ENCODE results near the gene DNAI7. TPM values are rescaled to one million over a fixed set of nuclear protein-coding genes. Genes with fewer than 3 reads are reported as not detected.

Gene DNAI7, protein sequence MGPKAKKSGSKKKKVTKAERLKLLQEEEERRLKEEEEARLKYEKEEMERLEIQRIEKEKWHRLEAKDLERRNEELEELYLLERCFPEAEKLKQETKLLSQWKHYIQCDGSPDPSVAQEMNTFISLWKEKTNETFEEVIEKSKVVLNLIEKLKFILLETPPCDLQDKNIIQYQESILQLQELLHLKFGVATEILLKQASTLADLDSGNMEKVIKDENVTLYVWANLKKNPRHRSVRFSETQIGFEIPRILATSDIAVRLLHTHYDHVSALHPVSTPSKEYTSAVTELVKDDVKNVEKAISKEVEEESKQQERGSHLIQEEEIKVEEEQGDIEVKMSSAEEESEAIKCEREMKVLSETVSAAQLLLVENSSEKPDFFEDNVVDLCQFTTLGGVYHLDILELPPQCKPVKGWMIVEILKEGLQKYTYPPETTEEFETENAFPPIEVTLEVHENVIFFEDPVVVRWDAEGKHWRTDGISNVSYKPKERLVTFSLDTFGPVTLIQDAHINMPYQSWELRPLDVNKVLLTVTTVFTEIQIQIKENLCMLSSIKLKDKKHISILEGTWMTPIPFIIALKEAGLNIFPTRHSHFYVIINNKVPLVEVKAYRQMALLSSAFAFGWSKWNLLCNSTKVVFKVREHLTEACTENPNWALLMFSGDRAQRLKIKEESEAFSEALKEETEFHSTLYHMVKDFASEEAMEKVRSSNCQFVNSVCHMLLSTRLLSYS
- 1 to 10 TPM; 5.0 to 8.4 (median 7.1) TPM for polyA plus RNA-seq (ENCODE audit: insufficient read length in 4 of 4)

DNA sequence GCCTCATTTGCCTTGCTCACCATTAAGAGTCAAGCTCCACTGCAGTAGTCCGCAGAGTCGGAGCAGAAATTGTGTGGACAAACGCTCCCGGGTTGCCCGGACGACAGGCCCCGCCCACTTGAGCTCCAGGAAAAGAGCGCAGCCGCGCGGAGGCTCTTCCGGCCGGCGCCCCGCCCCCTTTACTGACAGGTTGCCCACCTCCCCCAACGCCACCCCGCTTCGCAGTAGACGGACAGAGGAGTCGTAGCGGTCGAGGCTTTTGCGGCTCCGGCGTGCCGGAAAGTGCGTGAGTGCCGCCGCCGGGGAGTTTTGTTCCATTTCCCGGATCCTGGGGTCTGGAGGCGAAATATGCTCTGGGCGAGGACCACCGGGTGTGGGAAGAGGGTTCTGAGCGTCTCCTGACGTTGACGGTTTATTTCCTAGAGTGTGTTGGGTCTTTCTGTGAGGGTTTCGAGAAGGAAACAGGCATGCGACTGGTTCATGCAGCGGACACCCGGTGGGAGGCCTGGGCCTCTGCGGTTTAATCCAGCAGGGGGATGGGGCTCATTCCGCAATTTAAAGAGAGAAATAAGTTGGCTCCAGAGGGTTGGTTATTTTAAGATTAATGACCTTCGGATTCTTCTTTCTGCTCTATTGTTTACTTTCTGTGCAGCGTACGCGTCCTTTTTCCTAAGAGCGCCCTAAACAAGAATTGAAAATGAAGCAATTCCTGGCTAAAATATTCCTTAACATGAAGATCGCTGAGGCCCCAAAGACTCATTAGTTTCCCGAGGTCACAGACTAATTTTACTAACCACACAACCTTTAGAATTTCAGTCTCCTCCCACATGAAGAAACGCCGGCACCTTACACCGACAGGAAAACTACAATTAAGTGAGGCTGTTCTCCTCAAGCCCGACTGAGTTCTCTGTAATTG is at the start of gene DNAI7, which contains the start of gene ETFRF1:
TSS of gene DNAI7 (minus strand) at position 105 of the 916 bp plus-strand sequence. CDS start at position 23, 82 bp downstream.
TSS of gene ETFRF1 (plus strand) at position 182 of the 916 bp plus-strand sequence. CDS start 8,720 bp downstream, outside the sequence.
- DNase-seq (ENCODE audit: low read depth in 4 of 4, low spot score in 2 of 4): peak; percentile 83 to 96 (median 92)

DNA sequence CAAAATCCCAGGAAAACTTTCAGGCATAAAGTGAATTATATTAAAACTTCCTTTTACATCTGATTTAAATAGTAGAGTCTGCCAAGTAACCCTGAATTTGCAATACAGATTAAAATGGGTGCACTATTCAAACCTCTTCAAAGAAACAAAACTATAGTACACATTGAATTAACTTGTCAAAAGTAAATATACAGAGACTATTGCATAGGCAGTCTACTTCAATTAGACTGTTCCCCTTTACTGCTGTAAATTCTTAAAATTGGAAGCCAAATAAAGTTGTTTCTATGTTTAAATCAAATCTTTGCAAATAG is 48.7 kb upstream of the DNAI7 start:
- no peak for DNase-seq (ENCODE audit: low read depth in 4 of 4, low spot score in 2 of 4)

DNA sequence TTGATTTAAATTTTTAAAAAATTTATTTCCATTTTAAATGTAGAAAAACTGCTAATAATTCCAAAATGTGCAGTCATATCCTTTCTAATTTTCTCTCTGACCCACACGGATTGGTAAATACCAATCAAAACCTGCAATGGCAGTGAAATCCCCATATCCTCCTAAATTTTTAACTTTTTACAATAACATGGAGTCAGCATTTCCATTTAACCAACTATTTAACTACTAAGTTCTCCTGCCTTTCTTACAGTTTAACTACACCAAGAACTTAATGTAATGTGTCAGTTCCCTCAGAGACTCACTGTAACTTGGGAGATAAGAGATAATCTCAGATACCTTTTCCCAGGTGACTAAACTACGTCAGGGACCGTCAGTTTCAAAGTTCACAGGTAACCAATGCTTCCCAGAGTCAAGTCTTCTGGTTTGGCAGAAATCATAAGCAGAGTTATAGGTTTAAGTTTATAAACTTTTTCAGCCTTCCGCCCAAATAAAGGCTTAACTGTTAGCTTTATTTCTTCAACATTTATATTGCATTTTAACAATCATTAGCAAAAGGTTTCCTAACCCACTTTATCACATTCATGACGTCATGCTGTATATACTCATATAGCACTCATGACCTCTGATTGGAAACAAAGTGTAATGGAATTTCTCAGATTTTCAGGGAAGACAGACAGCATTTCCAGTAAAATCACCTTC is 48.2 kb upstream of the DNAI7 start:
- DNase-seq (ENCODE audit: low read depth in 4 of 4, low spot score in 2 of 4): no peak

DNA sequence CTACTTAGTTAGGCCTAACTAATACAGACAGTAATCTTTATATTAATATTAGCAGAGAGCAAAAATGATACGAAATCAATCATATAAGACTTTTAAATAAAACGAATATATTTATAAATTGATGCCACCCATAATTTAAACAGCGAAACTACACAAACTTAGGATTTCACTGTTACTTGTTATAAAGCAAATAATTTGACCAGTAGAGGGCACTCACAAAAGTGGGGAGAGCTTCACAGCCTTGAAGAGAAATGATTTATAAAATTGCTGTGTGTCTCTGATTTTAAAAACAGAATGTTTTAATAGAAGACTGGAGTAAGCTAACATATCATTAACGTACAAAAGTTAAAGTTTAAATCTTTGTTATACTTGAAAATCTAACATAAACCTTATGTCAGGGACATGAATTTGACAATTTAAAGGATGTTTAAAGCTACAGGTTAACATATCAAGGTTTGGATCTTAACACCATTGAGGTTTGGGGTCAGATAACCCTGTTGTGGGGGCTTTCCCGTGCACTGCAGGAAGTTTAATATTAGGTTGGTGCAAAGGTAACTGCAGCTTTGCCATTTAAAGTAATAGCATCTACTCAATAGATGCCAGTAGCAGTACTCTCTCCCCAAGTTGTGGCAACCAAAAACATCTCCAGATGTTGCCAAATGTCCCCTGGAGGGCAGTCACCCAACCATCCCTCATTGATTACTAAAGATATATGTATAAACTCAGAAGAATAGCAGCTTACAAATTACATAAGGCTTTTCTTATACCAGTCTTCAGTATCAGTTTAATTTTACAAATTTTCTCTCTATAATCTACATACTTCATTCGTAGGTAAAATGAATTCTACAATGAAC is 46.4 kb upstream of the DNAI7 start:
- DNase-seq (ENCODE audit: low read depth in 4 of 4, low spot score in 2 of 4): peak in 1 of 4 donors; percentile 23

DNA sequence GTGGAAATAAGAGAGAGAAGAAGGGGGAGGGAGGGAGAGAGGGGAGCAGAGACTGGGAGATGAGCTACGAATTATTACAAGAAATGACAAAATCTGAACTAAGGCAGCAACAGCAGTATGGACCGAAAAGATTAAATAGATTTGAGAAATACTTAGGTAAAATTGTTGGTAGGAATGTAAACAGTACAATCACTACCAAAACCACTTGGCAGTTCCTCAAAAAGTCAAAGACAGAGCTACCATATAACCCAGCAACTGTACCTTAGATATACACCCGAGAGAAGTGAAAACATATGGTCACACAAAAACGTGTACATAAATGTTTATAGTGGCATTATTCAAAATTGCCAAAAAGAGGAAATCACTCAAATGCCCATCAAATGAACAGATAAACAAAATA is 41.7 kb upstream of the DNAI7 start:
- DNase-seq (ENCODE audit: low read depth in 4 of 4, low spot score in 2 of 4): no peak

DNA sequence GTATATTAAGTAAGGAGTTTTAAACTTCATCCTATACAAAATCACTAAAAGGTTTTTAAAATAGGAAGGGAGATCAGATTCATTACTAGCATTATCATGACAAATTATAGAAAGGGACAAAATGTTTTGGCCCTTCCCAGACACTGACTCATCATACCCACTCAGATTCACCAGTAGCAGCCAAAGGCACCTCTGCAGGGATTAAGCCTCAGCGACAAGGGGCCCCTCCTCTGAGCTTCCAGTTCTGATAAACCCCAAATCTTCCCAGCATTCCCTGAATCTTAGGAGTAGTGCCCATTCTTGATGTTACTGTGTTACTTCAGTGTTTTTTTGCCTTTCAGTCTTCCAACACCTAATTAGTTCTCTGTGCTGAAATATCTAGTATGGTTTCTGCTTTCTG is 41.2 kb upstream of the DNAI7 start:
- no peak for DNase-seq (ENCODE audit: low read depth in 4 of 4, low spot score in 2 of 4)

DNA sequence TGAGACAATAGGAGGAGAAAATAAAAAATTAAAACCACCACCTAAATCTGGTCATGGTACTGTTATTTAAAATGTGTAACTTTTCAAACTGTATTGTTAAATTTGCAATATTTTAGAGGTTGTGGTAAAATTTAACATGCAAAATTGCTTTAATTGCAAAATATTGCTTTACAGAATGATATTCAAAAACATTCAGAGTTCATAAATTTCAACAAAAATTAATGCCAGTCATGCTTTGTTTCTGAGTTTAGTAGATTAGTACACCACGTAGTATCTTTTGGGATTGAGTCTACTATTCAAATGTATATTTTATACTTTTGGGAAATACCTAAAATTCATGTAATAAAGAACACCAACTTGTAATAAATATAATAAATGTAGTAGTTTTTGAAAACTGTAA is 18.4 kb upstream of the DNAI7 start:
- DNase-seq (ENCODE audit: low read depth in 4 of 4, low spot score in 2 of 4): no peak

DNA sequence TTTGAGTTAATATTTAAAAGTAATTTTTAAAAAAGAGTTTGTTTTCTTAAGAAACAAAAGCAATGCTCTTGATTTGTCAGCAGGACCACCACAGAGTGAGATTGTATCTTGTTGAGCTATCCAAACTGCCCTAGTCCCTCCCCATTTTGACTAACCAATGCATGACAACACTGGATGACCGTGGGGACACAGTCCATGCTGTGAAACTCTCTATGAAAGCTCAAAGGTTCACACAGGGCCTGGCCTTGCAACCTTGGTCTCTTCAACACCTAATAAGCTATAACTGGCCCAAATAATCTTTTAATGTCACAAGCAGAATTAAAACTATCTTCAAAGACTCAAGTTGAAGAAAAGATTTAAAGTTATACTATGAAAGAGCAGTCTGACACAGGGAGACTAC is 13.6 kb upstream of the DNAI7 start:
- DNase-seq (ENCODE audit: low read depth in 4 of 4, low spot score in 2 of 4): no peak

DNA sequence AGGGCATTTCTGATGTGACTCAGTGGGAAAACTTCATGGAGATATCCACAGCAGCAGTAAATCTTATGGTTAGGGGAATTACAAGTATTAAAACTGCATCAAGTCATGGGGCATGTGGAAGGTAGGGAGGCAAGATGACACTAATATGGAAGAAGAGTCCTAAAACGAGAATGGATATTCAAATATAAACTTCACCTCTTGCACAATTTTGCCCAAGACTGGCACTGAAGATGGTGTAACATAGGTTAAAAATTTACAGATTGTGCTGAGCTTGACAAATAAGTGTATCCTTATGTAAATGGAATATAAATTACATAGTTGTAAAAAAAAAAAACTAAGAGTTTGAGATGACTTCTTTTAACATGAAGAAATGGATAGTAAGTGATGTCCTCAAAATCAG is 12.9 kb upstream of the DNAI7 start:
- no peak for DNase-seq (ENCODE audit: low read depth in 4 of 4, low spot score in 2 of 4)

DNA sequence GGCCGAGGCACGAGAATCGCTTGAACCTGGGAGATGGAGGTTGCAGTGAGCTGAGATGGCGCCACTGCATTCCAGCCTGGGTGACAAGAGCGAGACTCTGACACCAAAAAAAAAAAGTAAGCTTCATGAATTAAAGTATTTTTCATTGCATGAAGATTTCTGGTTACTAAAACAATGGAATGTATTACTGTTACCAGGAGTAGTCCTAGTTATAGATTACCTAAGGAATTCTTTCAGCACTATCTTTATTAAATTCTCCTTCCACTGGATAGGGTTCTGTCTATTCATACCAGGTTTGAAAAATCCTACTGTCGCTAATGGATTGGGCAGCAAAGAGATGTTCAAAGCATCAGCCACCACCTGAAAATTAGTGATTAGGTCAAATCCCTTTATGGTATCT is 12.5 kb upstream of the DNAI7 start:
- no peak for DNase-seq (ENCODE audit: low read depth in 4 of 4, low spot score in 2 of 4)

DNA sequence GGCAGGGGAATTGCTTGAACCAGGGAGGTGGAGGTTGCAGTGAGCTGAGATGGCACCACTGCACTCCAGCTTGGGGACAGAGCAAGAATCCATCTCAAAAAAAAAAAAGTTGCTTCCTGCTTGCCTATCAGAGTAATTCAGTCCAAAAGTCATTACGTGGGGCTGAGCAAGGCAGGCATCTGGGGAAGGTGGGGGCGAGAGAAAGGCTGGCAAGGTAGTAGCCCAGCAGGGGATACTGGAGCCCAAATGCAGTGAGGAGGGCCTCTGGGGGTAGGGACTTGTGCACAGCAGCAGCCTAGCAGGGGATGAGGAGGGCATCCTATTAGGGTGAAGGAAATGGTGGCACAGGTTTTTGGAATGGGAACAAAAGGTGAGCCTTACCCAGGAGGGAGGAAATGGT is 7.2 kb upstream of the DNAI7 start:
- no peak for DNase-seq (ENCODE audit: low read depth in 4 of 4, low spot score in 2 of 4)

DNA sequence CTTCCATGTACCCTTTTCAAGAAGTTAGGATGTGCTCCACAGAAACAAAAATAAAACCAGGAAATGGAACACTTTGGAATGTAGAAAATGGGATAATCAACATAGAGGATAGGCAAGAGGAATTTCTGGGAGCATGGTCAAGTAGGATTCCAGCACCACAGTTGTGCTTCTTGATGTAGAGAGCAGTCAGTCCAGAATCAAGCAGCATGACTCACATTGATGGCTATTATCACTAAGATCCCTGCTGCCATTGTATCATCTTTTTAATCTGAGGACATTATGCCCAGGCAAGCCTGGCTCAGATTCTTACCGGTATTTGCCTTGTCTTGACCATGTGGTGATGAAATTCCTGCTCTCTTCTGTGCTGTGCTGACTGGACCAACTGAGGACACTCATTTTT is 5.7 kb upstream of the DNAI7 start:
- DNase-seq (ENCODE audit: low read depth in 4 of 4, low spot score in 2 of 4): no peak

DNA sequence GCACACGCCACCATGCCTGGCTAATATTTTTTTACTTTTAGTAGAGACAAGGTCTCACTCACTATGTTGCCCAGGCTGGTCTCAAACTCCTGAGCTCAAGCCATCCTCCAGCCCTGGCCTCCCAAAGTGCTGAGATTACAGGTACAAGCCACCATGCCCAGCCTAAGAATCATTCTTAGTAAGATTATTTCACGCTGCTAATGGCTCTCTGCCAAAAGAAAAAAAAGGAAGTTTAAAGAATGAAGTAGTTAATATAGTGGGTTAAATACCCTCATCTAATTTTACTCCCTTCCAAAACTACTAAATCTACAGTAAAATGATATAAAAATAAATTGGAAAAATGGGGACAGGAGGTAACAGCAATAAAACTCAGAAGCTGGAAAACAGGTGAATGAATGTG is 2.6 kb upstream of the DNAI7 start:
- DNase-seq (ENCODE audit: low read depth in 4 of 4, low spot score in 2 of 4): no peak

DNA sequence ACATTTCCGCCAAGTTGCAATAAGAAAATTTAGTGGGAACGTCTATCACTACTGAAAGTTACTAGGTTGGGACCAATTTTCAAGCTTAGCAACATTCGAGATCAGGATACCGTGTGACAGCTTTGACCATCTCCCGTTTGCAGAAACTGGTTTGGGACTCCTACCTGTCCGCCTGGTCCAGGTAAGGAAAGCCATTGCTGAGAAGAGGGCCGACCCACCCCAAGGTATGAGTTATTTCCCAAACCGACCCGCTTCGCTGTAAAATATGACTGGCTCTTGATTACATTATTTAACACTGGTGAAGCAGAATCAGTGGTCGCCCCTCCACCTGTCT is 271 bp downstream of the DNAI7 start:
- DNase-seq (ENCODE audit: low read depth in 4 of 4, low spot score in 2 of 4): peak in 3 of 4 donors; percentile 8 to 23 (median 9)

DNA sequence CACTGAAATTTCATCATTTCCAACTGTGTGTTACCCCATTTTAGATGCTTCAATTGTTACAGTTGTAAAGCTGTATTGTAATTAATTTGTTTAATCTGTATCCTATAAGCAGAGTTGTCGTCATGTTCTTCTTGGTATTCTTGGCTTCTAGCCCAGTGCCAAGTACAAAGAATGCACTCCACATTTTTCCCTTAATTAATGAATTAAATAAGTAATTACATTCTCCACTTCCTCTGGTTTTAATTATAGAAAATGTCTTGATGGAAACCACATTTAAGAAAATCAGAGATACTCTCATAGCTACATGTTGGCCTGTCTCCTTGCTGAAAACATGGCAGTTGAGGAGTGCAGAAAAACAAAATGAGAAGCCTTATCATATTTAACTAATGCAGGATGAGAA is 746 bp downstream of the DNAI7 start:
- peak in 1 of 4 donors; percentile 24 for DNase-seq (ENCODE audit: low read depth in 4 of 4, low spot score in 2 of 4)

DNA sequence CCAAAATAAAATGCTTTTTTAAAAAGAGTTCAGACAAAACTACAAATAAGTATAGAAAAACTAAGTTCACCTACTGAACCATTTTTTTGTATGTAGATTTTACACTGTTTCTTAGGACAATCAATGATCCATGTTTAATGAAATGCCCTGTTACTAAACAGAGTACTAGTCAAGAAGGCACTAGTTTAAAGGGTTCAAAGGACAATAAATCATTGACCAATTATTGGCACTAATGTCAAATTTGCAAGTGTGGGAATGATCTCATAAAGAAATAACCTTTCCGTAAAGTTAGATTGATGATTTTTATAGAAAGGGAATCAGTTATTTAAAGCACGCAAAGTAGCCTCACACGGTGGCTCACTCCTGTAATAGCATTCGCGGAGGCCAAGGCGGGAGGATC is 4.2 kb downstream of the DNAI7 start:
- no peak for DNase-seq (ENCODE audit: low read depth in 4 of 4, low spot score in 2 of 4)

DNA sequence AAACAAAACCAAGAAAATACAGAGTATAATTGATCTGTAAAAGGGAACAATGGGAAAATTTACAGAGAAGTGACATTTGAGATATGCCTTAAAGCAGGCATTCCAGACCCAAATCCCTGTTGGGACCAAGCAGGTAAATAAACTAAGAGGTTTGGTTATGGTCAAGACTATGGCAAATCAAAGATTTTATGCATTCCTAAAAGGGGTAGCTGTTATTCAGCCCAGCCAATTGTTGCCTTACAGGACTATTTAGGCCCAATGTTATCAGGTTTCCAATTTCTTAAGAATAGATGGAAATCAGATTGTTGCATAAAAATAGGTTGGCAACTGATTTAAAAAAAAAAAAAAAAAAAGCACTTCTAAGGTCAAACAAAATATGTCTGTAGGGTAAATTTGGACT is 5.3 kb downstream of the DNAI7 start:
- no peak for DNase-seq (ENCODE audit: low read depth in 4 of 4, low spot score in 2 of 4)

DNA sequence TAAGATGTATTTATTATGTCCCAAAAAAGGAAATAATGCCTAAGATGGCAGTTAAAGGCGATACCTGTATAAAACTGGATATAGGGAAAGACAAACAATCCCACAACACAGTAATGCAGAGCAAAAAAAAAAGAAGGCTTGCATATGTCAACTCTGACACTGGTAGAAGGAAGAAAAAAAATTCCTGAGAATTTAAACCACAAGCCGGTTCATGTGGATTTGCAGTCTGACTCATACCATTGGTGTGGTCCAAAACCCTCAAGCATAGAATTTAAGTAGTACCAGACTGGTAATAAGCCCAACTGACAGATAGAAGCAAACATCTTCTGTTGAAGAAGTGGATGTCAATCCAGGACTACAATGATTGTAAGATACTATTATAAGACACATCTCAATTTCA is 7.2 kb downstream of the DNAI7 start:
- no peak for DNase-seq (ENCODE audit: low read depth in 4 of 4, low spot score in 2 of 4)

DNA sequence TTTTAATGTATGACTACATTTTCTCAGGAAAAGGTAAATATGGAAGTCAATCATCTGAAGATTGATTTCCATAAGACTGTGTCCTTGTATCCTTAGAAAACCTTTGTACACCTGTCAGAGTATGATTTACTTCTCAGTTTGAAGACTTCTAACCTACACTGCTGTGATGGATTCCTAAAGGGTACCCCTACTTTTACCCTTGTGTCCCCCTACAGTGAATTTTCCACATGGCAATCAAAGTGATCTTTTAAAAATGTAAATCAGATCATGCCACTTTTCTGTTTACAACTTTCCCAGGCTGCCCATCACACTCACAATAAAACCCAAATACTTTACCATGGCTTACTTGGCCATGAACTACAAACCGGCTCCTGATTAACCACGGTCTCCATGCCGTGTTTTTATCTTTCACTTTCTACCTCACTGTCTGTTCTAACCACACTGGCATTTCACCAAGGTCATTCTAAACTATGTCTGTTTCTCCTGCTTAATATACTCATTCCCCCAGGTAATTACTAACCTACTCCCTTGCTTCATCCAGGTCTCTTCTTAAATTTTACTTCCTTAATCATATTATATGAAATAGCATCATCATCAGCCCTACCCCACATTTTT is 8.1 kb downstream of the DNAI7 start:
- no peak for DNase-seq (ENCODE audit: low read depth in 4 of 4, low spot score in 2 of 4)

Data from left renal cortex interstitium (tissue), 4 donors.